ENCODE measurements around the gene TBCD.

GRCh38 chr17:82944990-82945389 is 193.1 kb downstream of the TBCD start:
- no peak for TF ChIP-seq POLR2AphosphoS5 (IDR thresholded peaks at IDR 0.05; ENCODE audit: borderline replicate concordance, low read depth, low read length)
- TF ChIP-seq EZH2 (IDR thresholded peaks at IDR 0.05) = no peak
